GM18520 (cell line): ENCODE data around the gene SLC45A3.
"Not testable (repeated sequence)": the region's sequence is repeated elsewhere in the genome, so short reads cannot be mapped to it uniquely, and the experiment has no call there.

Experiments used
- ATAC-seq: cut with Tn5 transposase; IDR thresholded peaks from one replicate; pipeline ENCODE4 v1.9.1; 2021; ENCODE audit not compliant: unreplicated experiment

SLC45A3 gene

DNA sequence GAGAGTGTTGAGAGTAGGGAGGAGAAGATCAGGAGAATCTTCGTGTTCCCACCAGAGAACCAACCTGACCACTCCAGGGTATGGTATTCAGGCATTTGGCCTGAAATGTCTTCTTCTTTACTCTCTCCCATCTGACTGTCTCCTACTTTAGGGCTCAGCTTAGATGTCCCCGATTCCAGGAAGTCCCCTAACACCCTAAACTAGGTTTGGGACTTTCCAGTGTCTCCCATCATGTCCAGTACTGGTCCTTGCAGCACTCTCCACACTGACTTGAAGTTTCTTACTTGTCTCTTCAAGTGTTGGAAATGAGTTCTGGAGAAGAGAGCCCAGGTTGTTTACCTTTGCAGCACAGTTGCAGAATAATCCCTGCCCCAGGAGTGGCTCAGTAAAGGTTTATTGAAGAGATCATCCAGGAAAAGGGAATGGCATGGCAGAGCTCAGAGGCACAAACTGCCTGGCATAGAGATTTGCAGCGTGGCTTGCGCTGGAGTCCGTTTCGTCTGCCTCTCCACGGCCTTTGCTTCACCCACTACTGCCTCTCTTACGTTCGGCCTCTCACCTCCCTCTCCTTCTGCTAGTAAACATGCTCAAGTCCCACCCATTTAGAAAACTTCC is 42.3 kb downstream of the SLC45A3 start:
- no peak for ATAC-seq

DNA sequence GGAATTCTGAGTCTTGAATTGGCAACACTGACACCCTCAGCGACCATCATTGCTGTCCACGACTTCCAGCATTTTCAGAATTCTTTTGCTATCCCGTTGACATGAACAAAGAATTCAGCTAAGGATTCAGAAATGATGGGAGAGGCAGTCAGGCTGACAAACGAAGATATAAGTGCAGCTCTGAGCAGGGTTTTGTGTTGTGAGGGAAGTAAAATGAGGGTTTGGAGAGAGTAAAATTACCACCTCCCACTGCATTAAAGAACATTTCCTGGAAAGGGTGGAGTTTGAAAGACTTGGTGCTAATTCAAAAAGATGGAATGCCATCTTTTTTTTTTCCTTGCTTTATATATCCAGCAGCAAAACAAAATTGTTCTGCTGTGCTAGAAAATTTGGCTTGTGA is 43.6 kb downstream of the SLC45A3 start:
- ATAC-seq, result no peak

DNA sequence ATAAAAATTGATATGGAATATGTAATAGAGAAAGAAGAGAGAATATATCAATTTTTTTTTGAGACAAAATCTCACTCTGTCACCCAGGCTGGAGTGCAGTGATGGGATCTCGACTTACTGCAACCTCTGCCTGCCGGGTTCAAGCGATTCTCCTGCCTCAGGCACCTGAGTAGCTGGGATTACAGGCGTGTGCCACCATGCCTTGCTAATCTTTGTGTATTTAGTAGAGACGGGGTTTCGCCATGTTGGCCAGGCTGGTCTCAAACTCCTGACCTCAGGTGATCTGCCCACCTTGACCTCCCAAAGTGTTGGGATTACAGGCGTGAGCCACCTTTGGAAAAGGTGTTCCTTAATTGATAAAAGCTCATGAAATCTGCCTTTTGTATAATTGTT is 44.2 kb downstream of the SLC45A3 start:
- ATAC-seq, result not testable (repeated sequence)

DNA sequence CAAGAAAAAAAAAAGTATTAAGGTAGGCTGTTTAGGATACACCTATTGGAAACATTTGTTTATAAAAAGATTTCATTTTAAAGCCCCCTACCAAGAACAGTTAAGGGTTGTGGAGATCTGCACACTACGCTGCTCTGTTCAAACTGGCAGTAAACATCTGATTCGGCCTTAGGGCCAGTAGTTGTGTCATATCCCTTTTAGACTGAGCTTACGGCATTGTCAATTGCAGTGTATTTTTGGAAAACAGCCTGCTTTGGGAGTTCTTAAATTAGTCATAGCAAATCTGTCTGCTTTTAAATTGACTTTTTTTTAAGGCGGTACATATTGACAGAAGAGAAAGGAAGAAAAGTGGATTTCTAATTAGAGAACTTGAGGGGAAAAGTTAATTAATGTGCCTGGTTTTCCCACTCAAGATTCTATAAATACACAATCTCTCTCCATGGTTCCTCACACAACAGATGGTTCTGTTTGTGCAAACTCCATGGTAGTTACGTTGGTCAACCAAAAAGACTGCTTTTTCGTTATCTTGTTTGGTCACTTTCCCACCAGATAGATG is 46.8 kb downstream of the SLC45A3 start:
- ATAC-seq, result no peak

DNA sequence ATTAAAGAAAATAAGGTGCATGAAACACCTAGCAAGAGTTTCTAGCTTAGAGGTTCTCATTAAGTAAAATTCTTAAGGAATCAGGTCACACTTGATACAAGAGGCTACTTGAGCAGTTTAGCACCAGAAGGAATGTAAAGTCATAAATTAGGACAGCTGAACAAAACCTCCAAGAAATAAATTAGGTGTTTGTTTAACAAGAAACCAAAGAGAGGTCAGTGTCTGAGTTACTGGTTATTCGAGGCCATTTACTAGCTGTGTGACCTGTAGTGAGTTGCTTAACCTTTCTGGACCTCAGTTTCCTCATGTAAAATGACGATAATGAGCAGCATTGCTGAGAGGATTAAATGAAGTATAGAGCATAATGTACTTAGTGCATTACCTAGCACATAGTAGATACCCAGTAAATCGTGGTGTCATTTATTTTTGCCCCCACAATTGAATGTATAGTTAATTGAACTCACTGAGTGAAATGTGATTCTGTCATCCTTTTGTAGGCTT is 47.6 kb downstream of the SLC45A3 start:
- no peak for ATAC-seq

DNA sequence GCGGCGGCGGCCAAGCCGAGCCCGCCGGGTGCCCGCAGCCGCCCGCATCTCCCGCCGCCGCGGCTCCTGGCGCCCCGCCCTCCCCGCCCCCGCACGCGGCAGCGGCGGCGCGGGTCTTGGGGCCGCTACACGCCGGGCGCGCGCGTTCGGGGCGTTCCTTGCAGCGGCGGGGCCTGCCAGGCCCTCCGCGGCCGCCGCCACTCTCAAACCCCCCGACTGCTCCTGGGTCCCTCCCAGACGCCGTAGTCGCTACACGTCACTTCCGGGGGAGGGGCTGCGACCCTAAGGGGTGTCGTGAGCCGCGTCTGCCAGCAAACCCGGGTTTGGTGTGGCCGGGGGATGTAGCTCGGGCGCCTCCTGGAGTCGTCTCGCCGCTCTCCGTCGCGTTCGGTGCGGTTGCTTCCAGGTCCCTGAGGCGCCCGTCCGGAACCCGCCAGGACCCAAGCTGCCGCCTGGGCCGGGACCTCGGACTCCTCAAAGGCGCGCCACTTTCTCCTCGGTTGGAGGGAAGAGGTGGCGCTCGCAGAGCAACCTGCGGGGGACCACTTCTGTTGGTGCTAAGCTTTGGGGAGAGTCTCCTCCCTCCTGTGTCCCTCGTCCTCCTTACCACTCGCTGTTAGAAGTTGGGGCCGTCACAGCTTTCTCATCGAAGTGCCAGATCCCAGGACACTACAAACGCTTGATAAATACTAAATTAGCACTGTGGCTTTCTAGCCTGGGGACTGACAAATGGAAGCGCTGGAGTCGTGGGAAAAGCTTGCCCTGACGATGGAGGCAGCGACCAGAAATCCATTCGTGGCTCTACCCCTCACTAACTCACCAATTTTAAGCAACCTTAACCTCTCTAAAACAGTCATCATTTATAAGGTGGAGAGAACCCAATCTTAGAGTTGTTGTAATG is 48.3 kb downstream of the SLC45A3 start, which contains the start of gene ELK4:
Gene ELK4, minus strand, starts transcription at position 244 of the 901 bp plus-strand sequence. CDS start 8,129 bp downstream, outside the sequence.
- ATAC-seq, result peak; percentile 66

DNA sequence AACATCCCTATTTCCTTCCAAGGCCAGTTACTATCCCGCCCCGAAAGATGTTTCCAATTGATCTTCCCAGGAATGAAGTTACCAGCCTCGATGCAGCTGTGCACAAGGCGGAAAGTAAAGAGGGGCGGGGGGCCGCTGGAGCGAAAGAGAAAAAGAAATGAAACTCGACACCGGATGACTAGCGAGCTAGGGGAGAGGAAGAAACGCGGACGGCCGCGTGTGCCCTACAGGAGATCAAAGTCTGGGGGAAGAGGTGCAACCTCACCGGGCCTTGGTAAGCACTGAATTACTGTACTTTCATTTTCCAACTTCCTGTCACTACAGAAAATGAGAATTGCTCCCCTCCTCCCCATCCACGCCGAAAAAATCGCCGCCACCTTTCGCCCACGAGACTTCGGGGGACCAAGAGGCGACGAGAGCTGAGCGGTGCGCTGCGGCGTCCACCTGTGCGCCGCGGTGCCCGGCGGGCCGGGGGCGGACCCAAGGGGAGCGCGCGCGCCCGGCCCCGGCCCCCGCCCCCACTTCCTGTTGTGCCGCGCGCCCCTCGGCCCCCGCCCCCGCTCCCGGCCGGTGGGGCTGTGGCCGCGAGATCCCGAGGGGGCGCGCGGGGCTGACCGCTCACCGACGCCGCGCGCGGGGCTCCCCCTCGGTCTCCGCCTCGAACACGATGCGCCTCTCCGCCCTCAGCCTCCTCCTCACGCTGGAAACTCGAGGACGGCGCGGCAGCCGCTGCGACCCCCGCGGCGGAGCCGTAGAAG is 49.1 kb downstream of the SLC45A3 start:
- ATAC-seq, result peak; percentile 37

DNA sequence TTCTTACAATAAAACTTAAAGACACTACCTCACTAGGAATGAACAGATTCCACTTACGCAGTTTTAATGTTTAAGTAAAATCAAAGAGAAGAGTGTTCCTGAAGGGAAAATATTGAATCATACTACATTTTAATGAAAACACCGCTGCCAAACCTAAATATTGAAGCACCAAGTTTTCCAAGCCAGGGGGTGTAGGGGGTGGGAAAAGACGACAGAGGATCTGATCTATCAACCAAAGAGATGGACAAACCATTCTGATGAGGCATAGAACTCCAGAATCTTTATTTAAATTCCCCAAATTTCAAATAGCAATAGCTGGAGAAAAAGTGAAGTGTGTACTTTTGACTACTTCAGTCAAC is 49.7 kb downstream of the SLC45A3 start:
- ATAC-seq, result no peak

DNA sequence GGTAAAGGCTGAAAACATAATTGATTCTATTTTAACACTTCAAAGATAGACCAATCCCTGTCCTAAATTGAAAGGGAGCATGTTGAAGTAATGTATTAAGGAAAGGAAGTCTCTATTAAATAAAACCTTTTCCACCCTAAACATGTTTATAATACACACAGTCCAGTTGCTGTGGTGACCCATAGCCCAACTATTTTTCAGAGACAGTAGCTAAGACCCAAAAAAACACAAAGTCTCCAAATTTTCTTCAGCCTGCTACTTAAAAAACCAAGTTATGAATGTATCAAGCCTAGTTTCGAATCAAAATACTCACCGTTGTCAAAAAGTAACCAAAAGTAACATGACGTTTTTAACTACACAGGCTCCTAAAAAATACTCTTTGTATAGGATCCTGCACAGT is 50.1 kb downstream of the SLC45A3 start:
- ATAC-seq, result no peak

DNA sequence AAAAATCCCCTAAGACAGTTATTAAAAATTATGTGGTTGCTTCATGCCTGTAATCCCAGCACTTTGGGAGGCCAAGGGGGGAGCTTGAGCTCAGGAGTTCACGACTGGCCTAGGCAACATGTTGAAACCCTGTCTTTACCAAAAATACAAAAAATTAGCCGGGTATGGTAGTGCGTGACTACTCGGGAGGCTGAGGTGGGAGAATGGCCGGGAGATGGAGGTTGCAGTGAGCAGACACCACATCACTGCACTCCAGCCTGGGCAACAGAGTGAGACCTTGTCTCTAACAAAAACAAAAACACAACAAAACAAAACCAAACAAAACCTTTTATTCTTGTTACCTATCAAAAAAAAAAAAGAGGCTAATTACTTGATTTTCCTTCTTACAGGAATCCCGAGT is 50.6 kb downstream of the SLC45A3 start:
- no peak for ATAC-seq

DNA sequence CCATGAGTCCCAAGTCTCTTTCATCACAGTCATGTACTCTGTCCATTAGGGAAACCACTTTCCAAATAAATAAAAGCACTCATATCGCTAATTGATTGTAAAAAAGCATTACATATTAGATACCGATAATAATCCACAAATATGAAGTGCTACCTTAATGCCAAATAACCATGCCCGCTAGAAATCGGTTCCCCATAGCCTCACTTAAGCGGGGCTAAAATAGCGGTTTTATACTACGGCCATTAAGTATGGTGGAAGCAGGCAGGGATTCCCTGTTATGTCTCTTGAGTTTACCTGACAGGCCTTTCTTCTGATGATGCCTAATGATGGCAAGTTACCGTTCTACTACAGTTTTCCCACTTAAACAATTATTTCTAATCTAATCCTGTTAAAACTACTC is 52.4 kb downstream of the SLC45A3 start:
- ATAC-seq, result no peak

DNA sequence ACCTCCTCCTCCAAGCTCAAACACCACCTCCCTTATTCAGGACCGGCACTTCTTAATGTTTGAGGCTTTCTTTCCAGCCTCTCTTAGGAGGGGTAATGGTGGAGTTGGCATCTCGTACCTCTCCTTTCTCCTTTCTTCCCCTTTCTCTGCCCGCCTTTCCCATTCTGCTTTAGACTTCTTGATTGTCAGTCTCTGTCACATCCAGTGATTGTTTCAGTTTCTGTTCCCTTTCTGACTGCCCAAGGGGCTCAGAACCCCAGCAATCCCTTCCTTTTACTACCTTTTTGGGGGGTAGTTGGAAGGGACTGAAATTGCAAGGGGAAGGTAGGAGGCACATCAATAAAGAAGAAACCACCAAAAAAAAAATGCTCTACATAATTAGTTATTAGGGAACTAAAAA is 54.1 kb downstream of the SLC45A3 start:
- no peak for ATAC-seq

DNA sequence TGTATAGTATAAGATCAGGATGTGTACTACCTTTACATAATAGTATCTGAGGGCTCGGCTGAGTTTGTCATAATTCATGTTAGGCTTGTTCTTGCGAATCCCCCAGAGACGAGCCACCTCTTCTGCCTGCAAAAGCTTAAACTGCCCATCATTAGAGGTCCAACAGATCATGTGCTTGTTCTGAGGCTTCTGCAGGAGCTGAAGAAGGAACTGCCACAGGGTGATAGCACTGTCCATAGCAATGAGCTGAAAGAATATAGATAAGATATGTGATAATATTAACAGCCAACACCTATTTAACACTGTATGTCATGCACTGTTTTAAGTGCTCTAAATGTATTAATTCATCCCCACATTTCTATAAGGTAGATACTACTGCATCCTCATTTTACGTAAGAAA is 56.7 kb downstream of the SLC45A3 start:
- no peak for ATAC-seq

DNA sequence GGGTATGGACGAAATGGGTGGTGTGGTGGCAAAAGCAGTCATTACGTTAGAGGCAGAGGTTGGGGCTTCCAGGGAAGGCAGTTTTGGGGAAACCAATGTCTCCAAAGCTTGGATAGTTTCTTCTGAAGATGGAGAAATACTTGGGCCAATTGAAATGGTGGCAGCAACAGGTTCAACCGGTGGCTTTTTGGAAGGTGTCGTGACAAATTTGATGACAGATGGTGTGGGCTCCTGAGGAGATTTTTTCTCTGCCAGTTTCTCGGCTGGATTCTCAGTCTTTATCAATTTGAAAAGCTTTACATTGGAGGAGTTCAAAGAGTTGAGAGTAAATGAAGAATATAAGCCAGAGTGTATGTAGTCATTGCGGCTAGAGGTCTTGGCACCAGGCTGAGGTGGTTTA is 60.0 kb downstream of the SLC45A3 start:
- no peak for ATAC-seq

DNA sequence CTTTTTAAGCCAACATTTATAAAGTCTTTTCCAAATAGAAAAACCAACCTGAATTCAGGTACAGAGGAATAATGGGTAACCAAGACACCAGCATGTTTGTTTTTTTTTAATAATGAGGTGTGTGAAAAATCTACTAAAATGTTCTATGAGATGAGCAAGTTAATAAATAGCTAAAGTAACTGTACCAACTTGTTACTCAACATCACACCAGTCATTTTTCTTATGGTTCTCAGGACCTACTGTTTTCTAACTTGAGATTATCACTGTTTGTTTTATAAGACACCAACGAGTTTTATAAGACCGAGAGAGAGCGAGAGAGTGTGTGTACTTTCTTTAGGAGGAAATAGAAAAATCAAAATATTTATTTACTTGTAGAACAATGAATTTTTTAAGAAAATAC is 60.9 kb downstream of the SLC45A3 start:
- no peak for ATAC-seq

DNA sequence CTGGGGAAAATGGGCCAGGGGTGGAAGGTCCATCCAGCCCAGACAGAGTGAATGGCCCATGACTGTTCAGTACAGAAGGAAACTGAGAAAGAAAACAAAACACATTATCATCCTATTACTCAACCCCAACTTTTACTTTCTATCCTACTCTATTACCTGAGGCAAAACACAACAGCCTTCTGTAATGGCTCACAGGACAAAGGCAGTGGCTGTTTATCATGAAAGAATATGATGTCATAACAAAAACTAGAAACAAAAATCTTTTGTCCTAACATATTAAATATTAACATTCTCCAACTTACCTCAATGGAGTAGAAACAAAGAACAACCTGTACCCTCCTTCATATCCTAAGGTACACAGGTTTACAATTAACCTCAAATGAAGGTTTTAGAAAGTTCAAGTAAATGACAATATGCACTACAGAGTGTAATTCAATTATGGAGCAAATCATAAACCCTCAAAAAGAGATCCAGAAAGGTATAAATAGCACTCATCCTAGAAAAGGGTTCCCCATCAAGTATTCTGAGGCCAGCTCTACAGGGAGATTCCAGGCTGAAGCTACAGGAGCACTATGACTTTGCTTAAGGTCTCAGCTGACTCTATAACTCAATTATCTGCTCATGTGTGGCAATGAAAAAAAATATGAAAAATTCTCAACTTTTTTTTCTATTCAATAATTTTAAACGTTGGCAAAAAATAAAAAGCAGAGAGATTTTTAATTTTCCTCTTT is 63.6 kb downstream of the SLC45A3 start:
- ATAC-seq, result peak; percentile 69

DNA sequence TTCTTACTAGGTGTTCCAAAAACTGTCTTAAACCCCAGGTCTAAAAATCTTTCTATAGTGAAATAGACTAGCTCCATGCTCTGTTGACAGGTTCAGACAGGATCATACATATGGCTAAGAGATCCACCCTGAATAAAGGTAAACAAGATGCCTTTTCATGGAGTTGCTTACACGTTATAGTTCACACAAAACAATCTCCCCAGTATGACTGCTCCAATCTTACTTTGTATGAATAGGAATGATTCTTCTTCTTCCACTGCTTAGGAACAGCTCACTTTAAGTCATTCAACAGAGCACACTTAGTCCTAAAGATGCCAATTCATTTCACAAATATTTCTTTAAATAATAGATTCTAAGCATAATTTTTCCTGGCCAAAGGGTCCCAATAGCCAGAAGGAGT is 64.5 kb downstream of the SLC45A3 start:
- ATAC-seq, result no peak

DNA sequence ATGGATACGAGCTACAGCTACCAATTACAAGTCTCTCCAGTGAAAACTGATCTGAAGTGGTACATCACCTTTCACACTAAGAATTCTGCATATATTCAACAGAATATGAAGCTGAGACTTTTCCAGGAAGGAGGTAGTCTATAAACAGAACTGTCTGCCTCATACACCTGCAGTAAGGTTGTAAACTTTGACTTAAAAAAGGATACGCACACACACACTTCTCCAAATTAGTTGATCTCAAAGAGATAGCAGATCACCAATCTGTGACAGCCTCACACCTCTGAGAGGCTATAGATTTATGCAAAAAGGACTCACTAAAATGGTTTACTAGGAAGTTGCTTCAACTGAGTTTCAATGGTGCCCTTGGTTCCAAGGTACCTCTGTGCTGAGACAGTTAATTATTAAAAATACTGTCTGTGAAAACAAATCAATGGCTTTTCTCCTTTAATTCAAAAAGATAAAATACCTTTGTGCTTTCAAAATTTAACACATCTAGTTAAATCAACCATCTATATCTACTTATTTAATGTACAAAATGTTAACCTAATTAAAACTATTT is 66.4 kb downstream of the SLC45A3 start:
- ATAC-seq, result no peak

DNA sequence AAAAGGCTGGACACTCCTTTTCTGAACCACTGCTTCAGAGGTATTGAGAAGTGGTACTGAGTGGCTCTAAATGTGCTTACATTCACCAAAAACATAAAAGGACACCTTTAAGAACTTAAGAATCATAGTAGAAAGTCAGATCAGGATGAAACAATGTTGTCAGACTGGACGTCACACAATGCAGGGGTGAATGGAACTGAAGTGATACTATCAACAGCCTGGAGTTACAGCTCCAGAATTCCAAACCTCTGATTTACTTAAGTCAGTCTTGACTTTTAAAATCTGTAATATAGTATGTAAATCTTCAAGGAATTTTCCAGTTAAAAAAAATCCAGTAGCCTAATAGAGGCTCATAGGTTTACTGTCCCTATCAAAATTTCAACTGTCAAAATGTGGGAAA is 67.8 kb downstream of the SLC45A3 start:
- ATAC-seq, result no peak

DNA sequence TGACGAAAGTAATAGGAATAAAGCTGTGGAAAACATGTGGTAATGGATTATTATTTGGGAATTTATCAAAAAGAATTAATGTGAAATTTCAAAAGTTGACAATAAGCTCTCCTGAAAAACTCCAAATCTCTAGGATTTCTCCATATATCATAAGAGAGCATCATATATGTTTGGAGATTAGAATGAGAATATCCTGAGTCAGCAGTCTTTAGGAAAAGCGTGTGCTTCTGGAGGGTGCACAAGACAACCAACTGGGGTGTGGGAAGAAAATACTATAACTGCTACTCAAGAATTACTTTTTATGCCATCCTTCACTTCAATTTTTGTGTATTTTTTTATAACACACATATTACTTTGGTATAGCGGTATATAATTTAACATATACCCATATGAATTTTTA is 68.2 kb downstream of the SLC45A3 start:
- no peak for ATAC-seq
